Activated naive CD8-positive, alpha-beta T cell treated with anti-CD3 and anti-CD28 coated beads for 36 hours (primary cell): ENCODE data around the gene GRM8. TPM values are rescaled to one million over a fixed set of nuclear protein-coding genes. Genes with fewer than 3 reads are reported as not detected.

Source experiments
- DNase-seq: peaks from one replicate; pipeline ENCODE4 v3.0.0; 2021
- H3K27ac Mint-ChIP-seq: one replicate; pipeline ENCODE4 v1.8.0; 2022; ENCODE audit warnings: mild to moderate bottlenecking, moderate library complexity, mixed read lengths
- H3K27me3 Mint-ChIP-seq: one replicate; pipeline ENCODE4 v1.8.0; 2022; ENCODE audit warnings: mild to moderate bottlenecking, mixed read lengths
- H3K36me3 Mint-ChIP-seq: one replicate; pipeline ENCODE4 v1.8.0; 2021; ENCODE audit warnings: mild to moderate bottlenecking, mixed read lengths
- H3K4me1 Mint-ChIP-seq: one replicate; pipeline ENCODE4 v1.8.0; 2021; ENCODE audit warnings: mixed read lengths
- H3K4me3 Mint-ChIP-seq: one replicate; pipeline ENCODE4 v1.8.0; 2022; ENCODE audit warnings: mild to moderate bottlenecking, moderate library complexity, mixed read lengths
- H3K9me3 Mint-ChIP-seq: one replicate; pipeline ENCODE4 v1.8.0; 2022; ENCODE audit warnings: mixed read lengths
- total RNA-seq, 2 experiments: library from RNA; stranded (reverse); gene quantifications; one replicate each; pipeline ENCODE4 v1.2.3, GENCODE V29; 2021

GRM8 gene
- total RNA-seq, 2 experiments from 2014 or later, result not detected

DNA sequence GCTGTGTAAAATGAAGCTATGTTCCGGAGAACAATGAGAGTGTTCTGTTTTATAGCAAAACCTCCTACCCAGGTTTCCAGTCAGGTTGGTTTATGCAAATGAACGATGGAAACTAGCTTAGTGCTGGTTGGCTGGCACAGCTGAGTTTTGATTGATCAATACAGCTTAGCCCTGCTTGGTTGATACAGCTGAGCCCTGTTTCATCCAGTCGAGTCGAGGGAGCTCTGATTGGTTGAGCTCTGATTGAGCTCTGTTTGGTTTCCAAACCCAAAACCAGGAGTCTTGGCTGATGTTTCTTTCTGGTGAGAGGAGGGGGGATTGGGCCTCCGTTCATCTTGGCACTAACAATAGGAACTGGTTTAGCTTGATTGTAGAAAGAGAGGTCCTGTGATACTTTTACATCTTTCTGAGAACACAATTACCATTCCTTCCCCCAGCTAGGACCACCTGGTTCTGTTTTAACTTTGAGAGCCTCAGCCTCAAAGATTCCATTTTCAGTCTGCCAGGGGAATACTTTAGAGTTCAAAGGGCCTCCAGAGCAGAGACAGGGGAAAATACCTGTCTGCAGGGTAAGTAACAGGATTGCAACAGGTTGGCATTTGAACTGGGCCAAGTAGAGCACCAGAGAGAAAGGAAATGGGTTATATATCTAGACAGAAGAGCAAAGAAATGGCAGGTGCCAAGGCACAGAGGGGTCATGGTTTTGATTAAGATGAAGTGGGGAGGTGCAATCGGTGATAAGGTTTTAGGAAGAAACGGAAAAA lies 210.9 kb downstream of the GRM8 start:
- peaks cover 20% of the 10 kb centered on the region for H3K27me3 Mint-ChIP-seq
- no peak overlapping the region for H3K27ac Mint-ChIP-seq
- no peaks in the 10 kb centered on the region for H3K36me3 Mint-ChIP-seq
- no peak for DNase-seq
- no peaks in the 10 kb centered on the region for H3K4me1 Mint-ChIP-seq
- peaks cover 2% of the 10 kb centered on the region for H3K9me3 Mint-ChIP-seq
- no peak overlapping the region for H3K4me3 Mint-ChIP-seq

DNA sequence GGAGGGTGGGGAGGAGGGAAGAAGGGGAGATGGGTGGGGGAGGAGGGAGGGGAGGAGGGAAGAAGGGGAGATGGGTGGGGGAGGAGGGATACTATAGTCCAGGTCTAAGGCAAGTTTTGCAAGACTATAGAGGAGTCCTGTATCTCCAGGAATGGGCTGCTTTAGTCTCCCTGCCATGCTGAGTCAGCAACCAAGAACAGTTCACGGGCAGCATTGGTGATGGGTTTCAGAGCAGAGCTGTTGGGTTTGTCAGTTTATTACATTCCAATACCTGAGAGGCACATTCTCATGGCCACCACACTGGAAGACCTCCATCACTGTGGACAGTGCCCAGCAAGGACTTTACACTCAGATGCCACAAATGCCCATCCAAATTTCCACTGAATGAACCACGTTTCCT lies 212.7 kb downstream of the GRM8 start:
- Mint-ChIP-seq H3K36me3 (no peaks in the 10 kb centered on the region), H3K4me3 (no peak overlapping the region), H3K27me3 (peaks cover 16% of the 10 kb centered on the region), H3K27ac (no peak overlapping the region), H3K4me1 (no peaks in the 10 kb centered on the region), H3K9me3 (peaks cover 2% of the 10 kb centered on the region)
- no peak for DNase-seq

DNA sequence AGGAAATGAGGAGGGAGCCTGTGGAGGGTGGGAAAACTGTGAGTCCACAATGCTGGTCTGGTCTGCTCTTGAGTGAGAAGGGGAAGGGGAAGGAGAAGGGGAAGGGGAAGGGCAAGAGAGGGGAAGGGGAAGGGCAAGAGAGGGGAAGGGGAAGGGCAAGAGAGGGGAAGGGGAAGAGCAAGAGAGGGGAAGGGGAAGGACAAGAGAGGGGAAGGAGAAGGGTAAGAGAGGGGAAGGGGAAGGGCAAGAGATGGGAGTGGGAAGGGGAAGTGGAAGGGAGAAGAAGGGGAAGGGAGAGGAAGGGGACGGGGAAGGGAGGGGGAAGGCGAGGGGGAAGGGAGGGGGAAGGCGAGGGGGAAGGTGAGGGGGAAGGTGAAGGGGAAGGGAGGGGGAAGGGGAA lies 213.2 kb downstream of the GRM8 start:
- no peak overlapping the region for H3K27ac Mint-ChIP-seq
- H3K9me3 Mint-ChIP-seq, result peaks cover 2% of the 10 kb centered on the region
- H3K27me3 Mint-ChIP-seq, result peaks cover 16% of the 10 kb centered on the region
- no peaks in the 10 kb centered on the region for H3K4me1 Mint-ChIP-seq
- H3K4me3 Mint-ChIP-seq, result no peak overlapping the region
- no peak for DNase-seq
- H3K36me3 Mint-ChIP-seq, result no peaks in the 10 kb centered on the region

DNA sequence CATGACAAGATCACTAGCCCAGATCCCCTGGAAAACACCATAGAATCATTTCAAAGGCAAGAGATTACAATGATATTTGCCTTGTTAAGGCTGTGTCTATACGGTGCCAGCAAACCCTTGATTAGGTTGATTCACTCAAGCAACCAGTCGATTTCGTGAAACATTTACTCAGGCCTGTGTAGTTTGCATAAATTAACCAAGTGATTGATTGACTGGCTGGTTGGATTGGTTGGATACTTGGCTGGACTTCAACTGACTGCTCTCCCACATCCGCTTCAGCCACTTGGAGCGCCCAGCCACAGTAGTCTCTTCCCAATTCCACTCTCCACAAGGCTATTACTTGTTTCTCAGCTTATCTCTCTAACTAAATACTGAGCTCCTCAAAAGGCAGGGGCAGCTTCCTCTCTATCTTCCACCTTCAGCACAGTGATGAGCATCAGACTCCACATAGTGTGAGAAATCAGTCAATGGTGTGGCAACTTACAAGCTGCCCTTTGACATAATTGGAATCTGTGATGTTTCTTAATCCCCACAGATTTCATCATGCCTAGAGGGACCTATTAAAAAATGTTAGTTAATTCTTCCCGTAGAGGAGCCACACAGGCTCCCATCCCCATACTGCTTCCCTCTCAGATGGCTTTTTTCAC lies 217.4 kb downstream of the GRM8 start:
- DNase-seq, result no peak
- Mint-ChIP-seq H3K27ac (no peak overlapping the region), H3K9me3 (no peaks in the 10 kb centered on the region), H3K4me1 (no peaks in the 10 kb centered on the region), H3K4me3 (no peak overlapping the region), H3K36me3 (no peaks in the 10 kb centered on the region), H3K27me3 (peaks cover 27% of the 10 kb centered on the region)

DNA sequence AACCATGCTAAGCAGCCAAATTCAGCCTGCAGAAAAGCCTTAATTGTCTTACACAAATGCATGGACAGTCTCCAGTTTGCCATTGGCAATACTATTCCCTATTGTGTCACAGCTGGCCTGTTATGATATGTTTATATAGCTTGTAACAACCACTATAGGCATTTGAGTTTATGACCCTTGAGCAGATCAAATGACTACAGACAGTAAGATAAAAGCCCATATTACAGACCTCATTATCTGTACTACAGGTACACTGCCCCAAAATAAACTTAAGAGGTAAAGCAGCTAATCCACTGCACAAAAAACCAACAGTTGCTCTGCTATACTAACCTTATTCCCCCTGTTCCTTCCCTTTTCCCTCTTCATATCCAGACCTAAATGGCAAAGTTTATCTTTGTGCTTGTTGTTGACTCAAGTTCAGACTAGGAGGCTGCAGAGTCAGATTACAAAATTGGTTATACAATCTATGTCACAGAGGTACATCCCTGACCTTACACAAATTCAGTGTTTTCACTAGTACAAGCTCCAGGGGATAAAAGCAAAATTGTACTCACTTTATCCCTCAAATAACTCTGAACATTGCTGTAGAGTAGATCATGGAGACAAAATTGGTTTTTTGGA lies 218.4 kb downstream of the GRM8 start:
- Mint-ChIP-seq H3K36me3 (no peaks in the 10 kb centered on the region), H3K4me1 (no peaks in the 10 kb centered on the region), H3K27ac (no peak overlapping the region), H3K4me3 (no peak overlapping the region), H3K27me3 (peaks cover 25% of the 10 kb centered on the region), H3K9me3 (no peaks in the 10 kb centered on the region)
- no peak for DNase-seq

DNA sequence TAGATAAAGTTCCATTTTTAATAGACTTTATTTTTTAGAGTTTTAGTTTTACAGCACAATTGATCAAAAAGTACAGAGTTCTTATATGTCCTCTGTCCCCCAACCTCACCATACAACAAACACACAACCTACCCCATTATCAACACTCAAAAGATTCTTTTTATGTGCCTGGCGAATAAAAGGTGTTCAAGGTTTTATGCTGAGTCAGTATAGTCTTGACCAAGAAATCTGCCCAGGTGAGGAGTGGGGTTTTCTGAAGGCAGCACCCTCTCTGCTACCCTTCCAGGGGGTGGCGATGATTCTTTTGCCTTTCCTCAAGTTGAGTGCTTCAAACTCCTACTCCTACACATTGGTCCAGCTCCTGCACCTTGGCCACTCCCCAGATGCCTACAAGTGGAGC lies 222.9 kb downstream of the GRM8 start:
- Mint-ChIP-seq H3K36me3 (no peaks in the 10 kb centered on the region), H3K27me3 (peaks cover 18% of the 10 kb centered on the region), H3K4me1 (no peaks in the 10 kb centered on the region), H3K27ac (no peak overlapping the region), H3K4me3 (no peak overlapping the region), H3K9me3 (peaks cover 1% of the 10 kb centered on the region)
- DNase-seq, result no peak

DNA sequence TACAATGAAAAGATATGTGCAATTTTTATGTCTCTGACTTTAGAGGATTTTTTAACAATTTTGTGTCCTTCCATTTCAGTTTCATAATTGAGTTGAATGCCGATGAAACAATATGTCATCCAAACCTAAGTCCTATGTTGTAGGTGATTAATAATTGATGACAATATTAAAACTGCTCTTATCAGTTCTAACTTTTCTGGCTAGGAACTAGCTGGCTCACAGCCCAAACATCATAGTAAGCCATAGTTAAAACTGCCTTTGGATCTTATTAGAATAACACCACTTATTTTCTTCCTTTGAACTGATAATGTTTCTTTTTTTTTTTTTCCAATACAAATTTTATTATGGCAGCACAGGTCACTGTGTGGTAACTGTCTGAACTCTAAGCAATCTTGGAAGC lies 230.9 kb downstream of the GRM8 start:
- no peak overlapping the region for H3K27ac Mint-ChIP-seq
- no peak for DNase-seq
- H3K4me1 Mint-ChIP-seq, result no peaks in the 10 kb centered on the region
- no peak overlapping the region for H3K4me3 Mint-ChIP-seq
- H3K36me3 Mint-ChIP-seq, result no peaks in the 10 kb centered on the region
- H3K9me3 Mint-ChIP-seq, result peaks cover 1% of the 10 kb centered on the region
- peaks cover 3% of the 10 kb centered on the region for H3K27me3 Mint-ChIP-seq

DNA sequence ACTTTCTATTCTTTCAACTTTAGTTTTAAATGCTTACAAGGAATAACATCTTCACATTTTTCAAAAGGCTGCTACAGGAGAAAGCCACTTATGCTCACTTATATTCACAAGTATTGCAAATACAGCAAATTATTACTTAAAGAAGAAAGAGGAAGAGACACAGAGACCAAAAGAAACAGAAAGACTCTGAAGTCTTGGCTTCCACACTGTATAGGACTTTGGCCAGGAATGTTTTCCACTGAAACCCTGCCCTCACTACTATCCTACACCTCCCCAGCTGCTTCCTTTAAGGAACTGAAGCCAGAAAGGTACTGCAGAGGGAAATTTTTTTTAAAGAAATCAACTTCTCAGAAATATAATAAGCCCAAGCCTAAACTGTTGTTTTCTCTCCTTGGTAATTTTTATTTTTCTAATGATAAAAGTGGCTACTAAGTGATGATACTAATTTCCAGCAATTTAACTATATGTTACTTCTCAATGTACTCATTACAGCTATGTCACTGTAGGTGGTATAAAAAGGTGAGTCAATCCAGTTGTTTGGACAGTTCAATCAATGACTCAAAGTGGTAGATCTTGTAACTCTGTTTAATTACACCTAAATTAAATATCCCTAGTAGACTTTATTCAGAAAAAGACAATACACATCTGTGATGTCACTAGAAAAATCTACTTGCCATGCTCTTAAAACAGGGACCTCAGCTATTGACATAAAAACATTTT lies 231.6 kb downstream of the GRM8 start:
- no peak for DNase-seq
- Mint-ChIP-seq H3K4me1 (no peaks in the 10 kb centered on the region), H3K4me3 (no peak overlapping the region), H3K36me3 (no peaks in the 10 kb centered on the region), H3K27me3 (no peaks in the 10 kb centered on the region), H3K27ac (no peak overlapping the region), H3K9me3 (no peaks in the 10 kb centered on the region)

DNA sequence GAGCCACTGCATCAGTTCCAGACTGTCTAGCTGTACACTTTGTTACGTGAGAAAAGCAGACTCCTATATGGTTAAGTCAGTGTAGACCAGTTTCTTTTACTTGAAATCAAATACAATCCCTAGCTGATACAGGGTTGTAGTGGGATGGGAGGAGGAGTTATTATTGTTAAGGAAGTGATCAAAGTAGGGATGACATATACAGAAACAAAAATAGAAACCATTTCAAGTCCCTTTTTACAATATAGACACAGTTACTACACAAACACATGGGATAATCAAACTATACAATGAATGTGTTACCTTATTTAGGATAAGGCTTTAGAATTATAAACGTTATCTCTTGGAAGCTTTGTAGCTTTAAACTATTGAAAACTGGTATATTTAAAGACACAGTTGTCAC lies 233.9 kb downstream of the GRM8 start:
- no peaks in the 10 kb centered on the region for H3K9me3 Mint-ChIP-seq
- no peaks in the 10 kb centered on the region for H3K27me3 Mint-ChIP-seq
- H3K4me3 Mint-ChIP-seq, result no peak overlapping the region
- H3K4me1 Mint-ChIP-seq, result no peaks in the 10 kb centered on the region
- no peak for DNase-seq
- H3K27ac Mint-ChIP-seq, result no peak overlapping the region
- no peaks in the 10 kb centered on the region for H3K36me3 Mint-ChIP-seq

DNA sequence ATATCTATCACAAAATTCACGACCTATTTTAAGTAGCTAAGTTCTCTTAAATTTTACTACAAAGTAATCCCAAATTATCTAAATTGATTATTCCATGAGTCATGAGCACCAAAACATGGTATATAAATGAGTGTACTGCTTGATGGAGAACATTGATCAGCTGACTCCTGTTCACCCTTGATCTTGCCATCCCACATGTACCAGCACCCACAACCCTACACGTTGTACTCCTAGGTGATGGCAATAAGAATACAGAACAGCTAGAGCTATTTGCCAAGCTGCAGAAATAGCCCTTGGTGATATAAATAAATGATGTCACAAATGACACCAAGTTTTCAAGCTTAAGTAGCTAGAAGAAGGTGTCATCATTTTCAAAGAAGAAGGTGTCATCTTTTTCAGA lies 235.5 kb downstream of the GRM8 start:
- H3K27me3 Mint-ChIP-seq, result no peaks in the 10 kb centered on the region
- no peak for DNase-seq
- no peaks in the 10 kb centered on the region for H3K9me3 Mint-ChIP-seq
- H3K4me1 Mint-ChIP-seq, result no peaks in the 10 kb centered on the region
- no peak overlapping the region for H3K27ac Mint-ChIP-seq
- H3K4me3 Mint-ChIP-seq, result no peak overlapping the region
- H3K36me3 Mint-ChIP-seq, result no peaks in the 10 kb centered on the region

DNA sequence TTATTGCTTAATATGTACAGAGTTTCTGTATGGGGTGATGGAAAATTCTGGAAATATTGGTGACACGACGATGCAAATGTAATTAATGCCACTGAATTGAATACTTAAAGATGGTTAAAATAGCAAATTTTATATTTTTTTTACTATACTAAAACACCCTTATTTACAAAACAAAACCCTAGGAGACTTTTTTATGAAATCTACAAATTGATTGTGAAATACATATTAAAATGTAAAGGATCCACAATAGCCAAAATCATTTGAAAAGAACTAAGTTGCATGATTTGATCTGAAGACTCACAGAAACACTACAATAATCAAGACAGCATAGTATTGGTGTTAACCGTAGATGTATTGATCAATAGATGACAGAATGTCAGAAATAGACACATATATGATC lies 252.0 kb downstream of the GRM8 start:
- Mint-ChIP-seq H3K27ac (no peak overlapping the region), H3K4me3 (no peak overlapping the region), H3K27me3 (no peaks in the 10 kb centered on the region), H3K36me3 (no peaks in the 10 kb centered on the region), H3K4me1 (no peaks in the 10 kb centered on the region), H3K9me3 (no peaks in the 10 kb centered on the region)
- no peak for DNase-seq

DNA sequence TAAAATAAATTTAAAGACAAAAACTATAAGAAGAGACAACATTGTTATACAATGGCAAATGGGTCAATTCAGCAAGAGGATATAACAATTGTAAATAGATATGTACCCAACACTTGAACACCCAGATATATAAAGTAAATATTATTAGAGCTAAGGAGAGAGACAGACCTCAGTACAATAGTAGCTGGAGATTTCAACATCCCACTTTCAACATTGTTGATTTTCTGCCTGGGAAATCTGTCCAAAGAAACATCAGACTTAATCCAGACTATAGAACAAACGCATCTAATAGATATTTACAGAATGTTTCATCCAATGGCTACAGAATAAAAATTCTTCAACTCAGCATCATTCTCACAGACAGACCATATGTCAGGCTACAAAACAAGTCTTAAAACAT lies 256.1 kb downstream of the GRM8 start:
- Mint-ChIP-seq H3K4me3 (no peak overlapping the region), H3K27ac (no peak overlapping the region), H3K27me3 (peaks cover 3% of the 10 kb centered on the region), H3K9me3 (no peaks in the 10 kb centered on the region), H3K4me1 (no peaks in the 10 kb centered on the region), H3K36me3 (no peaks in the 10 kb centered on the region)
- no peak for DNase-seq

DNA sequence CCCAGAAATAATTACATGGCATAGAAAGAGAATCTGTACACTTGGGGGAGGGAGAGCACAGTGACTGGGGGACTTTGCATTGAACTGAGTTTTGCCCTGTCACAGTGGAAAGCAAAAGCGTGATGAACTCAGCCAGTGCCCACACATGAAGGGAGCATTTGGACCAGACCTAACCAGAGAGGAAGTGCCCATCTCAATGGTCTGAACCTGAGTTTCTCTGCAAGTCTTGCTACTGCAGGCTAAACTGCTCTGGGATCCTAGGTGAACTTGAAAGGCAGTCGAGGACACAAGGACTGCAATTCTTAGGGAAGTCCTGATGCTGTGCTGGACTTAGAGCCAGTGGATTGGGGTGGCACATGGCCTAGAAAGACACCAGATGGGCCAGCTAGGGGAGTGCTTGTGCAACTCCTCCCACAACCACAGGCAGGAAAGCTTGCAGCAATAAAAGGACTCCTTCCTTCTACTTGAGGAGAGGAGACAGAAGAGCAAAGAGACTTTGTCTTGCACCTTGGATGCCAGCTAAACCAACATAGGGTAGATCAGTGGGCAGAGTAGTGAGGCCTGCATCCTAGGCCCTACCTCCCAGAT lies 259.0 kb downstream of the GRM8 start:
- Mint-ChIP-seq H3K4me1 (no peaks in the 10 kb centered on the region), H3K9me3 (no peaks in the 10 kb centered on the region), H3K4me3 (no peak overlapping the region), H3K27ac (no peak overlapping the region), H3K27me3 (peaks cover 3% of the 10 kb centered on the region), H3K36me3 (no peaks in the 10 kb centered on the region)
- DNase-seq, result no peak

DNA sequence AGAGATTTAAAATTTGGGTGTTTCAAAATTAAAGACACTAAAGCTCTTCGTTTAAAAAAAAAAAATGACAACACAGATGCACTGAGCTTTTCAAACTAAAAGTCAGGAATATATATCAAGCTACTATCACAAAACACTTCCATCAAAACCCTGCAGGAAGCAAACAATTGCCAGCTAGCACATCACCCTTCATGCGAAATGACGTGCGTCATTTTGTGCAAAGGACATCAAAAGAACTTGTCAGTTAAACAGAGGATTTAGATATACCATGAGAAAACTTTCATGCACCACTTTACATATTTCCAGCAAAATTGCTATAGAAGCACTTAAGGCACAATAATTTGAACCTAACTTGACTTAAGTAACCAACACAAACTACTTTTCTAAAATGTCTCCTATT lies 264.7 kb downstream of the GRM8 start:
- no peak overlapping the region for H3K27ac Mint-ChIP-seq

DNA sequence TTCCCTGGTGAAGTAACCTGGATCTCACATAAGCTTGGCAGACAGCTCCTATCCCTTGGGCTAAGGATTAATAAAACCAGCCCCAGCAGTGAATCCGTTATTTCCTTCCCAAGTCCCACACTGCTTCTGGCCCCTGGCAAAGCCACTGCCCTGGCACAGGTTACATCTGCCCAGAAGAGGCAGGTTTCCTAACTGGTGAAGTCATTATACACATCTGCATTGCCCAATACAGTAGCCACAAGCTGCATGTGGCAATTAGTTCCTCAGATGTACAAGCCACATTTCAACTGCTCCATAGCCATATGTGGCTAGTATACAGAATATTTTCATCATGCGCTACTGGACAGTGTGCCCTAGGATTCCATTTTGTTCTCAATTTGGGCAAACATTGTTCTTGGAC lies 273.0 kb downstream of the GRM8 start:
- Mint-ChIP-seq H3K4me1 (no peaks in the 10 kb centered on the region), H3K27ac (no peak overlapping the region), H3K36me3 (no peaks in the 10 kb centered on the region), H3K4me3 (no peak overlapping the region), H3K27me3 (peaks cover 6% of the 10 kb centered on the region), H3K9me3 (no peaks in the 10 kb centered on the region)
- no peak for DNase-seq

More for the DNA sequence above, 264.7 kb downstream of the GRM8 start:
- Mint-ChIP-seq H3K9me3 (no peaks in the 10 kb centered on the region), H3K4me1 (no peaks in the 10 kb centered on the region), H3K27me3 (peaks cover 3% of the 10 kb centered on the region), H3K4me3 (no peak overlapping the region), H3K36me3 (no peaks in the 10 kb centered on the region)
- no peak for DNase-seq
